AG04450 (cell line): ENCODE measurements around the gene CRADD. TPM values are rescaled to one million over a fixed set of nuclear protein-coding genes. Genes with fewer than 3 reads are reported as not detected.
"Not testable (repeated sequence)": the region's sequence is repeated elsewhere in the genome, so short reads cannot be mapped to it uniquely, and the experiment has no call there.

Experiments used
- CTCF ChIA-PET: fragments of 300-600, 350-600 bp; formaldehyde crosslinking; extraction: SDS; loops from one replicate; lab custom pipeline; 2022; ENCODE audit warnings: antibody characterized with exemption, inconsistent platforms; lab: Charles Lee
- POLR2A ChIA-PET: fragments of 350-600 bp; formaldehyde crosslinking; extraction: SDS; loops from one replicate; lab custom pipeline; 2021; ENCODE audit warnings: antibody characterized with exemption, inconsistent platforms; lab: Yijun Ruan, JAX
- DNase-seq: peaks from one replicate; pipeline ENCODE4 v3.0.0-alpha.2; 2011; ENCODE audit warnings: low read depth, low spot score
- H3K27ac ChIP-seq: one replicate; pipeline ENCODE4 v1.5.1; 2012; ENCODE audit warnings: low read depth, low read length, control low read depth
- H3K27me3 ChIP-seq: one replicate; pipeline ENCODE4 v1.6.0; 2012; ENCODE audit warnings: low read length; ENCODE audit not compliant: control insufficient read depth, insufficient read depth
- H3K4me3 ChIP-seq: 2 replicates; pipeline ENCODE4 v1.5.1; 2011; ENCODE audit warnings: mild to moderate bottlenecking, low read depth, low read length, control low read depth
- H3K9me3 ChIP-seq: 2 replicates; pipeline ENCODE4 v1.5.1; 2012; ENCODE audit warnings: low read length; ENCODE audit not compliant: control insufficient read depth, insufficient read depth
- polyA plus RNA-seq: library from polyadenylated mRNA; depleted of rRNA; stranded (reverse); fragments of >200 nt; gene quantifications from 2 replicates; pipeline ENCODE4 v1.2.3, GENCODE V29; 2011
- TF ChIP-seq, protein P1 (sequence below): IDR thresholded peaks from 2 replicates; pipeline ENCODE4 v1.5.1; 2011; ENCODE audit warnings: low read depth, low read length, control low read depth, inconsistent platforms

Gene CRADD
- polyA plus RNA-seq, 1 experiment, result 8.8 TPM

DNA sequence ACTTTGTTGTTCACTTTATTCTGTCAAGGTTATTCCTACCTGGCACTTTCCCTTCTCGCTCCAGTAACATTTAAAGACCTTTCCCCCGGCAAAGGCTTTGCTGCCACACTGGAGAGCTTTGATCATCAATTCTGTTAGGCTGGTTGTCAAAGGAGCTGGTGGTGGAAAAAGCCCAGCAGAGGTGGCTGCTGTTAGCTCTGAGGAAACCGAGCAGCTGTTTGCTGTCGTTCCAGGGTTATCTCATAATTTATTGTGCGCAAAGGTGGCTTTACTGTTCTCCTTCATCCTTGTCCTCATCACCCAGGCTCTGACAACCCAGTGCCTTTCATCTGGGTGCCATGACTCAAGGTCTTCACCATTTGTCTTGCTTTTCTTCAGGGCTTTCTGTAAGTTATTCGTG is 38.2 kb upstream of the CRADD start:
- POLR2A ChIA-PET, result interaction anchor here (0.7 kb wide), 1 partner anchor 1139 kb away, joined by 3 read pairs; no protein-coding TSS in a partner anchor
- H3K27ac ChIP-seq, result no peak overlapping the region
- CTCF ChIA-PET, result interaction anchor here (1.2 to 1.3 kb wide), 2 partner anchors 9 to 463 kb away, joined by 3 to 4 read pairs; no protein-coding TSS in a partner anchor

DNA sequence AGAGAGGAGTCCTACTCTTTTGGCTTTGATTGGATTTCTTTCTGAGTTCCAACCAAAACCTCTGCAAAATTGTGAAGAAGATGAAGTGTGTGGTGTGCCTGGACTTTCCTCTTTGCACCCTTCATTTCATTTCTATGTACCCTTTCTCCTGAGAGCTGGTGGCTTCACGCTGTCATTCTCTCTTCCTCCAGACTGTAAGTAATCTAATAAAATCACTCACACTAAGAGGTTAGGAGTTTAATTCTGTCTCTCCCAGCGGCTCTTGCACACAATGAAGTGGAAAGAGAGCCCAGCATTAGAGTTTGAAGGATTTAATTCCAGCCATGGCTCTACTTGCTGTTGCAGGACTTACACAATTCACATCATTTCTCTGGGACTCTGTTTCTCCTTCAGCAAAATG is 37.8 kb upstream of the CRADD start:
- DNase-seq, result no peak
- CTCF ChIA-PET, result interaction anchor here (1.2 kb wide), 1 partner anchor 8 kb away, joined by 4 read pairs; no protein-coding TSS in a partner anchor
- Histone ChIP-seq H3K27ac (no peak overlapping the region), H3K27me3 (no peaks in the 10 kb centered on the region), H3K4me3 (no peak overlapping the region), H3K9me3 (peaks cover 4% of the 10 kb centered on the region; the same call in 1 of the 2 replicates)
- POLR2A ChIA-PET, result interaction anchor here (0.7 kb wide), 1 partner anchor 1138 kb away, joined by 3 read pairs; no protein-coding TSS in a partner anchor
- TF ChIP-seq, protein P1, sequence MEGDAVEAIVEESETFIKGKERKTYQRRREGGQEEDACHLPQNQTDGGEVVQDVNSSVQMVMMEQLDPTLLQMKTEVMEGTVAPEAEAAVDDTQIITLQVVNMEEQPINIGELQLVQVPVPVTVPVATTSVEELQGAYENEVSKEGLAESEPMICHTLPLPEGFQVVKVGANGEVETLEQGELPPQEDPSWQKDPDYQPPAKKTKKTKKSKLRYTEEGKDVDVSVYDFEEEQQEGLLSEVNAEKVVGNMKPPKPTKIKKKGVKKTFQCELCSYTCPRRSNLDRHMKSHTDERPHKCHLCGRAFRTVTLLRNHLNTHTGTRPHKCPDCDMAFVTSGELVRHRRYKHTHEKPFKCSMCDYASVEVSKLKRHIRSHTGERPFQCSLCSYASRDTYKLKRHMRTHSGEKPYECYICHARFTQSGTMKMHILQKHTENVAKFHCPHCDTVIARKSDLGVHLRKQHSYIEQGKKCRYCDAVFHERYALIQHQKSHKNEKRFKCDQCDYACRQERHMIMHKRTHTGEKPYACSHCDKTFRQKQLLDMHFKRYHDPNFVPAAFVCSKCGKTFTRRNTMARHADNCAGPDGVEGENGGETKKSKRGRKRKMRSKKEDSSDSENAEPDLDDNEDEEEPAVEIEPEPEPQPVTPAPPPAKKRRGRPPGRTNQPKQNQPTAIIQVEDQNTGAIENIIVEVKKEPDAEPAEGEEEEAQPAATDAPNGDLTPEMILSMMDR, result no peak

More for the DNA sequence above, 38.2 kb upstream of the CRADD start:
- Histone ChIP-seq H3K4me3 (no peak overlapping the region), H3K27me3 (no peaks in the 10 kb centered on the region), H3K9me3 (peaks cover 4% of the 10 kb centered on the region; the same call in 1 of the 2 replicates)
- DNase-seq, result no peak
- TF ChIP-seq, protein P1, result no peak

DNA sequence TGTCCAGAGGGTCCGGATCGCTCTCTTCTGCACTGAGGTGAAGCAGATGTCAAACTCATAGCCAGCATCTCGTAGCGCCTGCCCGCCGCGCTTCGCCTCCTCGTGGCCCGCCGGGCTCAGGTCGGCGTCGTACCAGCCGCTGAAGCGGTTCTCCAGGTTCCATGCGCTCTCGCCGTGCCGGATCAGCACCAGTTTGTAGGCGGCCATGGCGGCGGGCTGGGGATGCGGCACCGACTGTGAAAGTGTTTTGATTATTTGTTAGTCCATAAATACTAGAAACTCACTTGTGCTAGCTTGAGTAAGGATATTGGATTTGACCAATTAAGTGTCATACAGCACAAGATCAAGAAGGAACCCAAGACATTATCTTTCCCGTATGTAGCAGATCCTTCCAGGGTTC is 35.8 kb upstream of the CRADD start:
- POLR2A ChIA-PET, DNase-seq, H3K27ac ChIP-seq, H3K4me3 ChIP-seq, H3K27me3 ChIP-seq, CTCF ChIA-PET, H3K9me3 ChIP-seq: not testable (repeated sequence)

DNA sequence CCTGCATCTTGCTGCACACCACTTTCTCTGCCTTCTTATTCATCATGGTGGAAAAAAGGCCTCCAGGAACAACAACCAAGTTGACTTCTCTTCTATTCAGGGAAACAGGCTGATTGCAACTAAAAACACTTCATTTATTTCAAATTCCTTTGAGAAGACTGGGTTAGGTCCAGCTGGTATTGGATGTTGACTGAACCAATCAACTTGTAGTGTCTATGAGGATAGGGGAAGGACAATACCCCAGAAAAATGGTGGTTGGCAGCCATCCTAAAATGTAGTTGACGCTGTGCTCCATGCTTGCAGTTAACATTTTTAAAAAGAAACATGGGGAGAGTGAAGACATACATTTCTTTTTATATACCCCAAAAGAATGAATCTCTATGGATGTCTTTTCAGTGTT is 34.4 kb upstream of the CRADD start:
- Histone ChIP-seq H3K27me3 (no peaks in the 10 kb centered on the region), H3K27ac (no peak overlapping the region), H3K4me3 (no peak overlapping the region), H3K9me3 (peaks cover 4% of the 10 kb centered on the region; the same call in 1 of the 2 replicates)
- DNase-seq, result no peak
- TF ChIP-seq, protein P1, result no peak
- POLR2A ChIA-PET, result no interaction called here
- CTCF ChIA-PET, result interaction anchor here (0.5 kb wide), 1 partner anchor 329 kb away, joined by 7 read pairs; no protein-coding TSS in a partner anchor

DNA sequence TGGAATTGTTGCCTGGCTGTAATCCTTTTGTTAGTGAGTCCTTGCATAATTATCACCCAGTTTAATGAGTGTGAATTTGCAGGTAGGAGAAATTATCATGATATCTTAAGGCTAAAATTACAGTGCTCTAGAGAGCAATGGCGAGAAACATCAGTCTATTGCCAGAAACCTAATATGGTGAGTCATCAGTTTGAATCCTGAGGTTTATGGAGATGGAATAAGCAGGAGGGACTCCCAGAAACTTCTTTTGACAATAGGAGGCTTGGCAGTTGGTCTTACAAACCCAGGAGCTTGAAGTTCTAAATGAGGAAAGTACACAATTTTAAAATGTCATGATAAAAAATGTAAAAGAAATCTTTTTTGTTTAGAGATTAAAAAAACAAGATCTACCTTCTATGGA is 31.5 kb upstream of the CRADD start:
- Histone ChIP-seq H3K9me3 (no peaks in the 10 kb centered on the region), H3K27me3 (no peaks in the 10 kb centered on the region), H3K27ac (no peak overlapping the region), H3K4me3 (no peak overlapping the region)
- POLR2A ChIA-PET, result no interaction called here
- no peak for DNase-seq
- TF ChIP-seq, protein P1, result no peak
- CTCF ChIA-PET, result interaction anchor here (1.4 kb wide), 1 partner anchor 143 kb away, joined by 3 read pairs; no protein-coding TSS in a partner anchor
